ENCODE results near the gene SLC7A6OS. TPM values are rescaled to one million over a fixed set of nuclear protein-coding genes. Genes with fewer than 3 reads are reported as not detected.

Gene SLC7A6OS
- total RNA-seq, 1 donor from 2014 or later, result 18.8 TPM

DNA sequence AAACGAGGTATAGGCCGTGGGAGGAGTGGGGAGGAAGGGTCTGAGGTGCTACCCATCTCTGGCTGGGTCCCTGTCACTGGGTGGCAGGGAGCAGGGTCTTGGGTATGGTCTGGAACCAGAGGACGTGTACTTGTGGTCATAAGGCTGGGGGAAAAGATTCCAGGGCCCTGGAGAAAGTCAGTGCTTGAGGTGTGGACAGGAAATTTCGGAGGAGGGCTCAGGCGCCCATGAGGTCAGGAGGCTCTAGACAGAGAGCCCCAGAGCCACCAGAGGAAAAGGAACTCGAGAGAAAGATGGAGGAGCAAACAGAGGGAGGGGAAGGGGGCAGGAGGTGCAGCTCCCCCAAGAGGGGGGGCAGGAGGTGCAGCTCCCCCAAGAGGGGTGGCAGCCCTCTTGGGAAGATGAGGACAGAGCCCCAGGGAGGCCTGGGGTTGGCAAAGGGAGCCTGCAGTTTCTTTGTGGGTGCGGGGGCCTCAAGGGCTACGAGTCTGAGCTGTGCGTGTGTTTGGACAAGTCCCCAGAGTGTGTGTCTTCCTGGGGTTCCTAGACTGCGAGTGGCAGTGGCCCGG lies 47.1 kb downstream of the SLC7A6OS start:
- Histone ChIP-seq H3K27me3 (no peaks in the 10 kb centered on the region), H3K27ac (peak overlapping the region; percentile 93), H3K9me3 (no peaks in the 10 kb centered on the region), H3K4me1 (peaks cover 19% of the 10 kb centered on the region), H3K4me3 (peak overlapping the region; percentile 87), H3K36me3 (peaks cover 17% of the 10 kb centered on the region)
- no peak for TF ChIP-seq CTCF (IDR thresholded peaks at IDR 0.05)
- ATAC-seq, result no peak
- intact Hi-C loops (cut with DNase I), result loop anchor here (5.0 kb wide), 1 partner anchor 64 kb away; no protein-coding TSS in a partner anchor
- DNase-seq, result no peak

DNA sequence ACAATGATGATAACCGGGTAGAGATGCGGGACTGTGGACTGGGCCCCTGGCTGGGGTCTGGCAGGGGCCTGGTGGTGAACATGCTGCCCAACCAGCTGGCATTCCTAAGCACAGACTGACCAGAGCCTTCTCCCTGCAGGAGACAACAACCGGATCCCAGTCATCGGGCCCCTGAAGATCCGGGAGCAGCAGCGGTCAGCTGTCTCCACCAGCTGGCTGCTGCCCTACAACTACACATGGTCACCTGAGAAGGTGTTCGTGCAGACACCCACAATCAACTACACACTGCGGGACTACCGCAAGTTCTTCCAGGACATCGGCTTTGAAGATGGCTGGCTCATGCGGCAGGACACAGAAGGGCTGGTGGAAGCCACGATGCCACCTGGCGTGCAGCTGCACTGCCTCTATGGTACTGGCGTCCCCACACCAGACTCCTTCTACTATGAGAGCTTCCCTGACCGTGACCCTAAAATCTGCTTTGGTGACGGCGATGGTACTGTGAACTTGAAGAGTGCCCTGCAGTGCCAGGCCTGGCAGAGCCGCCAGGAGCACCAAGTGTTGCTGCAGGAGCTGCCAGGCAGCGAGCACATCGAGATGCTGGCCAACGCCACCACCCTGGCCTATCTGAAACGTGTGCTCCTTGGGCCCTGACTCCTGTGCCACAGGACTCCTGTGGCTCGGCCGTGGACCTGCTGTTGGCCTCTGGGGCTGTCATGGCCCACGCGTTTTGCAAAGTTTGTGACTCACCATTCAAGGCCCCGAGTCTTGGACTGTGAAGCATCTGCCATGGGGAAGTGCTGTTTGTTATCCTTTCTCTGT lies 51.5 kb downstream of the SLC7A6OS start:
- H3K9me3 ChIP-seq, result no peaks in the 10 kb centered on the region
- no peaks in the 10 kb centered on the region for H3K27me3 ChIP-seq
- H3K27ac ChIP-seq, result no peak overlapping the region
- no peak for TF ChIP-seq CTCF (IDR thresholded peaks at IDR 0.05)
- H3K36me3 ChIP-seq, result peaks cover 39% of the 10 kb centered on the region
- no peak for DNase-seq
- no peak overlapping the region for H3K4me3 ChIP-seq
- no peaks in the 10 kb centered on the region for H3K4me1 ChIP-seq
- intact Hi-C loops (cut with DNase I), result no loop called here
- ATAC-seq, result no peak

- no peak overlapping the region for H3K4me3 ChIP-seq
- peak; percentile 72 for ATAC-seq
- H3K27ac ChIP-seq, result peak overlapping the region; percentile 17
- intact Hi-C loops (cut with DNase I), result no loop called here
- TF ChIP-seq CTCF (IDR thresholded peaks at IDR 0.05), result no peak
- no peaks in the 10 kb centered on the region for H3K4me1 ChIP-seq
- no peaks in the 10 kb centered on the region for H3K9me3 ChIP-seq
- peak; percentile 76 for DNase-seq
- peaks cover 48% of the 10 kb centered on the region for H3K36me3 ChIP-seq
- no peaks in the 10 kb centered on the region for H3K27me3 ChIP-seq
Measured at GRCh38 chr16:68257906-68258800, 52.6 kb downstream of the SLC7A6OS start.

GRCh38 chr16:68257251-68257905 lies 53.4 kb downstream of the SLC7A6OS start:
- ATAC-seq, result peak; percentile 6

More at GRCh38 chr16:68257251-68257905, 53.4 kb downstream of the SLC7A6OS start:
- Histone ChIP-seq H3K4me1 (no peaks in the 10 kb centered on the region), H3K36me3 (peaks cover 48% of the 10 kb centered on the region), H3K4me3 (no peak overlapping the region), H3K27me3 (no peaks in the 10 kb centered on the region), H3K9me3 (no peaks in the 10 kb centered on the region), H3K27ac (peak overlapping the region; percentile 17)
- TF ChIP-seq CTCF (IDR thresholded peaks at IDR 0.05), result no peak
- intact Hi-C loops (cut with DNase I), result no loop called here
- DNase-seq, result no peak

All from upper lobe of right lung (tissue), 1 donor.